GM19099 (cell line): Measurements from ENCODE around the gene RFXANK.

Experiments
- POLR2A ChIP-seq: IDR thresholded peaks from 3 replicates; pipeline ENCODE4 v1.6.1; 2011; ENCODE audit warnings: low read depth; ENCODE audit not compliant: insufficient read length; ENCODE audit errors: extremely low read depth

The RFXANK gene

DNA sequence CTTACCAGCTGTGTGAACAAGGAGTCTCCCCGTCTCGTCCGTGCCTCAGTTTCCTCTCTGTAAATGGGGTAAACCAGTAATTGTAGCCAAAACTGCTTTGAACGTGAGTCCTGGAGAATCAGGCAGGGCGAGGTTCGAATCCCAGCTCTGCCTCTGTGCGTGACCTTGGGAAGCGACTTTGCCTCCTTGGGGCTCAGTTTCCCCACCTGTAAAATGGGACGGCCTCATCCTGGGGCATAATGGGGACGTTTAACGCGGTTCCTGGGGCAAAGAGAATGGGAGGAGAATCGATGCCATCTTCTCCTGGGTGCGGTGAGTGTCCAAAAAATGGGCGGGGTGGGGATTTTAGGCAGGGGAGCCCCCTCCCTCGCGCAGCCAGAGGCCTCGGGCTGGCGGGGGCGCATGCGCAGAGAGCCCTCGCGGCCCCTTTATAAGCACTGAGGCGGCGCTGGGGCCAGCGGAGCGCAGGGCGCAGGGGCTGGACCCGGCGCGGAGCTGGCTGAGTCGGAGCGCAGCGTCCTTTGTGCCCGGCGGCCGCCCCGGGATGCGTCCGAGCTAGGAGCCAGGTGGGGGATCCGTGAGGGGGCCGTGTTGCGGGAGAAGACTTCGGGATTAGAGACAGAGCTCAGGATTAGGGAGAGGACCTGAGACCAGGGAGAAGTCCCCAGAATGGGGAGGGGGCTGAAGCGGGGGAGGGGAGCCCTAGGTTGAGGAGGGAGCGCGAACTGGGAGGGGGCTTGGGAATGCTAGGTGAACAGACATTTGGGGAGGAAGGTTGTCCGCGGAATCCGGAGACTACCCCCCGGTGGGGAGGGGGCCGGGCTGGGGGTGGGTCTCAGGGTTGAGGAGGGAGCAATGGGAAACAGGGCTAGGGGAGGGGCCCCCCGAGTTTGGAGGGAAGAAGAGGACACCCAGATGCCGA is 19.7 kb downstream of the RFXANK start, which contains the start of gene NCAN:
Gene NCAN (plus strand): TSS at position 460 of the 922 bp plus-strand sequence. CDS start 4,996 bp downstream, outside the sequence.
- TF ChIP-seq POLR2A = no peak

GRCh38 chr19:19212916-19213315 is 20.9 kb downstream of the RFXANK start:
- TF ChIP-seq POLR2A = no peak

DNA sequence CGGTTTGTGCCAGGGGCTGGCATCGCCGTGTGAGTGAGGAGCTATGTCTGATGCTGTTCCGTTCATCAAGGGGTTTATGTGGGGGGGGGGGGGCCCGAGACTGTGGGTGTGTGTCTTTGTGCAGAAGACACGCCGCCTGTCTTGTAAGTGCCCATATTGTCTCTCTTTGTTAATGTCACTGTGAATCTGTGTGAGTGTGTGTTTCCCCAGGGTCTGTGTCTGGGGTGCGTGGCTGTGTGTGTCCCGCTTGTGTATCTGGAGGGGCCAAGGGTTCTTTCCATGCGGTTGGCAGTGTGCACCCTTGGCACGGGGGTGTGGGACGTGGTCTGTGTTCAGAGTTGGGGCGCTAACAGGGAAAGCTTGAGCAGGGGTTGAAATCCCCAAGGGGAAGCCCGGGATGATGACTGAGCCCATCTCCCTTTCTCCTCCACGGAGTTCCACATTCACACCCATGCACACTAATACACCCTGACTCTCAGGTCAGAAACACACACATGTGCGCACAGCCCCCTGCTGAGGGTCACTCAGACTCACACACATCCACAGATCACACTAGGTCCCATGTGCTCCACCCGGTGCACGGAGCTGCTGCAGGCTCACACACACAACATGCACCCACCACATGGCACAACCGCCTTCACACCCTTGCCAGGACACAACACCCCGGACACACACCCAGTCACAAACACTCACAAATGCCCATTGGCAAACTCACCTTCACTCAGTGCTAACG is 21.5 kb downstream of the RFXANK start:
- TF ChIP-seq POLR2A = no peak

DNA sequence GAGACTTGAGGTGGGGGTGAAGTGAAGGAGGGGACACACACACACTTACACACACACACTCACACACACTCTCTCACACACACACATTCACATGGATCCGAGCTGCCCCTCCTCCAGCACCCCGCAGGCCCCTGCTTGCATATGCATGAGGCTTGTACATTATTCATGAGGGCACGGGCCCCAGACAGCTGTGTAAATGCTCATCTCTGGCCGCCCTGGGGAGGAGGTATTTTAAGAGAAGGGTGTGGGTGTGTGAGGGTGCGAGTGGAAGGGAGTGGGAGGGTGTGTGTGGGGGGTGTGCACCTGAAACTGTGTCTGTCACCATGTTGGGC is 22.1 kb downstream of the RFXANK start:
- TF ChIP-seq POLR2A = no peak

- TF ChIP-seq POLR2A = no peak
Observed at GRCh38 chr19:19214892-19215291, 22.8 kb downstream of the RFXANK start.

GRCh38 chr19:19215792-19216191 is 23.7 kb downstream of the RFXANK start:
- no peak for TF ChIP-seq POLR2A

GRCh38 chr19:19217099-19217498 is 25.0 kb downstream of the RFXANK start:
- no peak for TF ChIP-seq POLR2A

GRCh38 chr19:19218911-19219310 is 26.9 kb downstream of the RFXANK start:
- TF ChIP-seq POLR2A = no peak

DNA sequence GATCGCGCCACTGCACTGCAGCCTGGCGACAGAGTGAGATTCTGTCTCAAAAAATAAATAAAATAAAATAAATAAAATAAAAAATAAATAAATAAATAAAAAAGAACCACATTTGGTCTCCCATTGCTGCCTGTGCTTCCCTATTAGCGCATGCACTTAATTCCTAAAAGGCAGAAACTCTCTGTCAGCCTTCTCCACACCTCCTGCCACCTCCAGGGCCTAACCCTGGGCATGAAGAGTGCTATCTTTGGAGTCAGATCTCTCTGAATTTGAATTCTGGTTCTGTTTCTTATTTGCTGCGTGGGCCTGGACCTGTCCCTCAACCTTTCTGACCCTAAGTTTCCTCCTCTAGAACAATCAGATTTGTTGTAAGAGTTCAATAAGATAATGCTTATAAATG is 31.0 kb downstream of the RFXANK start:
- no peak for TF ChIP-seq POLR2A

DNA sequence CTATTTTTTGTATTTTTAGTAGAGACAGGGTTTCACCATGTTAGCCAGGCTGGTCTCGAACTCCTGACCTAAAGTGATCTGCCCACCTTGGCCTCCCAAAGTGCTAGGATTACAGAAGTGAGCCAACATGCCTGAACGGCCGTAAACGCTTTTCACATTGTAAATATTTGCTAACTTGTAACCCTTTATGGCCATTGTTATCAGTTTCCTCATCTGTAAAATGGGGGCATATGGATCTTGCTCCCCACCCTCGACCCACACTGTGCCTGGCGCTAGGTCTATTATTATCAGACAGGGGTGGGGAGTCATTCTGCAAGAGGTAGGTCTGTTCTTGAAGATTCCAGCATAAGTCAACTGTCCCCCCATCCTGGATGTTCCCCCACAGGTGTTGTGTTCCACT is 31.6 kb downstream of the RFXANK start:
- no peak for TF ChIP-seq POLR2A

- TF ChIP-seq POLR2A = no peak
Observed at GRCh38 chr19:19224150-19224851, 32.2 kb downstream of the RFXANK start.

- no peak for TF ChIP-seq POLR2A
Observed at GRCh38 chr19:19224852-19225494, 32.9 kb downstream of the RFXANK start.

GRCh38 chr19:19226204-19226603 is 34.1 kb downstream of the RFXANK start:
- TF ChIP-seq POLR2A = no peak

- no peak for TF ChIP-seq POLR2A
Observed at GRCh38 chr19:19226663-19227062, 34.6 kb downstream of the RFXANK start.

- TF ChIP-seq POLR2A = no peak
Observed at GRCh38 chr19:19227217-19227616, 35.2 kb downstream of the RFXANK start.

- no peak for TF ChIP-seq POLR2A
Observed at GRCh38 chr19:19229701-19230100, 37.6 kb downstream of the RFXANK start.

GRCh38 chr19:19230999-19231398 is 38.9 kb downstream of the RFXANK start:
- TF ChIP-seq POLR2A = no peak
